ENCODE results near the gene MAPK4.

DNA sequence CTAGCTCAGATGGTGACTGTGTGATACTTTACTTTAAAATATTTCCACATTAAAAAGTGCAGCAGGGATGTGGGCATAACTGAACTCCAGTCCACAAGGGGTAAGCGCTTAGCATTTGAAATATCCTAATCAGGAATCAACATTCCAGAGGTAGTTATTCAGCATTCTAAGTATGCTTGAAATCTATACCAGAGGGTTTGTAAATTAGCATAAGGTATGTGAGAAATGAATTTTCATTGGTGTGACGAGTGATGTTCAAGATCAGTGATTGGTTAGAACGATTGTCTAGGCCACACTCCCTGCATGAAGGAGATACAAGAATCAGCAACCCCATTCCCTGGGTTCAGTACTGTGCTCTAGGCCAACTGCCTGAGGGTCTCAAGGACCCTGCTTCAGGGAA, 42.6 kb downstream of the MAPK4 start:
- TF ChIP-seq SUZ12 (IDR thresholded peaks at IDR 0.05; ENCODE audit: extremely low read depth, insufficient read depth, insufficient read length) (no peak), ZNF274 (IDR thresholded peaks at IDR 0.05; ENCODE audit: low read depth, low read length) (no peak)

Measured in NT2/D1 (cell line).